NCI-H82 treated with DMSO at 0.1 percent for 48 hours (cell line): ENCODE results near the gene RAP1GAP2.

Source experiments
- DNase-seq: peaks from one replicate; lab custom pipeline; 2025; ENCODE audit not compliant: unreplicated experiment; lab: John Stamatoyannopoulos, UW

The RAP1GAP2 gene

DNA sequence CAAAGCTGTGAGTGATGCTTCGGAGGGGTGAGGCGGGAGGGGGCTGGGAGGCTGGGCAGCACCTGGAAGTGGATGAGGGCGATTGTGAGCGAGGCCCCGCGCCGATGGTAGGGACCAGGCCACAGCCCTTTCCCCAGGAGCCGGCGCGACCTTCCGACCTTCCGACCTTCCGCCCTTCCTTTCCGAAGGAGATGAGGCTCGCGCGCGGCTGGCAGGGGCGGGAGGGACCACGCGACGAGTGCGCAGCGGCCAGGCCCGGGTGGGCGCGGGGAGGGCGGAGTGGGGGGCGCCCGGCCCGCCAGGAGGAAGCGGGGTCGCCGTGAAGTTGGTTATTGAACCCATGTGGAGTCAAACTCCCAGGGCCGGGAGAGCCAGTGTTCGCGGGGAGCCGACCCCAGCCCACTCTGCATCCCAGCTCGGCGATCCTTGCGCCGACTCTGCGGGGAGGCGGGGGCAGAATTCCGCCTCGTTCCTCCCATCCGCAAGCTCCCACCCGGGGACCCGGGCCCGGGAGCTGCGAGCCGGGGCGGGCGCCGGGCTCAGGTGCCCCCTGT is 56.6 kb downstream of the RAP1GAP2 start:
- DNase-seq = no peak

DNA sequence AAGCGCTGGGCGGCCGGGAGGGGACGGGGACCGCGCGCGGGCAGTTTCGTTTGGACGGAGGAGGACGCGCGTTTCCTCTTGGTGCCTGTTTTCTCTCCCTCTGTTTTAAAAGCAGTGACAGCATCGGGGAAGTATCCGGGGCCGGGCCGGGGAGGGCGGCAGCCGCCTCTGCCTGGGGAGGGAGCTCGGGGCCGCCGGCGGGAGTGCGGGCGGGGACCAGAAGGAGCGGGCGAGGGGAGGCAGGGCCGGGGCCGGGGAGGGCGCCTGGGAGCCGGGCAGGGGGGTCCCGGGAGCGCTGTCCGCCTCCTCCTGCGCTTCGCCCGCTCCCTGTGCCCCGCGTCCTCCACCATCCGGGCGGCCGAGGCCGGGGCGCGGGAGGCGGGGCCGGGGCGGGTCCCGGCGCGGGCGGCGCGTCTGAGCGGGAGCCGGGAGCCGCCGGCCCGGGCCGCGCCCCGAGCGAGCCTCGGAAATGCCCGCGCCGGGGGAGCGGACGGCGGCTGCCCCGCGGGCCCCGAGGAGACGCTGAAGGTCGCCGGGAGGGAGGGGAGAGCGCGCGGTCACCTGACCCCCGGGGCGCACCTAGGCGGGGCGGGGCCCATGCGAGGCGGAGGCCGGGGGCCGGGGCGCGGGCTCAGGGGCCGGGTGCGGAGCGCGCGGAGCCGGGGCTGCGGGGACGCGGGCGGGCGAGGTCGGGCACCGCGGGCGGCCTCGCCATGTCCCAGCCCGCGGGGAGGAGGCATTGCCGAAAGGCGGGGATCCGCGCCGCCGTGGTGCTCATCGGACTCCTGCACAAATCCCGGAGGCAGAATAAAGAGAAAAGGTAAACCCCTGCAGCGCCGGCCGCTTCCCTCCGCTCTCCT is 57.3 kb downstream of the RAP1GAP2 start:
- no peak for DNase-seq

- no peak for DNase-seq
Measured at GRCh38 chr17:2854143-2855055, 58.2 kb downstream of the RAP1GAP2 start.

- DNase-seq = no peak
Measured at GRCh38 chr17:2855063-2855600, 58.9 kb downstream of the RAP1GAP2 start.

- DNase-seq = no peak
Measured at GRCh38 chr17:2856727-2857126, 60.5 kb downstream of the RAP1GAP2 start.

- peak; percentile 85 for DNase-seq
Measured at GRCh38 chr17:2860045-2860444, 63.8 kb downstream of the RAP1GAP2 start.

GRCh38 chr17:2860883-2861282 is 64.6 kb downstream of the RAP1GAP2 start:
- DNase-seq = no peak

GRCh38 chr17:2862197-2862596 is 66.0 kb downstream of the RAP1GAP2 start:
- DNase-seq = no peak

GRCh38 chr17:2863204-2863603 is 67.0 kb downstream of the RAP1GAP2 start:
- DNase-seq = no peak

- DNase-seq = no peak
Measured at GRCh38 chr17:2865228-2865627, 69.0 kb downstream of the RAP1GAP2 start.

DNA sequence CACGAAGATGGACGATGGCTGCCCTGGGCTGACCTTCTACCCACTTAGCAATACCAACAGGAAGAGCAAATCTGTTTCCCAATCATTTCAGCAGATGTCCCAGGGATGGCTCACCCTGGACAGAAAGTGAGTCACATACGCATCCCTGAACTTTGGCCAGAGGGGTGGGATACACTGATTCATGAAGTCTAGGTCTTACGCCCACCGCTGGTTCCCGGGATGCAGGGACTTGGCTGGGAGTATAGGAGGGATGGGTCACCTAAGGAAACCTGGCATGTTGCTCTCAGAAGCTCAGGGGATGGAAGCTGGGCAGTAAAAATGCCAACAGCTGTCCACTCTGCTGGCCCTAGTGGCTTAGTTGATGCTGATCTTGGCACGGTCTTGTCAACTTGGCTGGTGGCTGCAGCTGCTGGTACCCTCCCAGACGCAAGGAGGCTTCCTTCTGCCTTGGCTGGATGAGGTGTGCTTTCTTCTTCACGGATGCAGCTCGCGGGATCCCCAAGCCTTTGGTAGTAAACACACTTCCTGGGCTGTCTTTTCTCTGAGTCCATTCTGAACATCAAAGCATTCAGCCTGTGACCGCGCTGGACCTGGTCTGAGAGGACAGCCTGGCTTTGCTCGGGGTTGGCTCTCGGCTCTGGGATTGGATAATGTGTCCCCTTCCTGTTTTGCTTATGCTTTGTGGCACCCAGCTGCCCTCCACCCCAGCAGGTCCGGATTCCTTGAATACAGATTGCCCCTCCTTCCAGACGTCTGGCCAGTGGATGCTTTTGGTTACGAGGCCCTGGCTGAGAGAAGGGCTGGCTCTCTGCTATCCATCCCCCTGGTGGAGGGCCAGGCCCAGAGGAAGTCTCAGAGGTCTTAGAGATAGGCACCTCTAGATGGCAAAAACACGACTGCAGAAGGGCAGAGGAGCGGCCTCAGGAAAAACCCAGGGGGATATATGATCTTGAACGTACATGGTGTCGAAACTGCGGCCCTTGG is 71.5 kb downstream of the RAP1GAP2 start:
- no peak for DNase-seq

DNA sequence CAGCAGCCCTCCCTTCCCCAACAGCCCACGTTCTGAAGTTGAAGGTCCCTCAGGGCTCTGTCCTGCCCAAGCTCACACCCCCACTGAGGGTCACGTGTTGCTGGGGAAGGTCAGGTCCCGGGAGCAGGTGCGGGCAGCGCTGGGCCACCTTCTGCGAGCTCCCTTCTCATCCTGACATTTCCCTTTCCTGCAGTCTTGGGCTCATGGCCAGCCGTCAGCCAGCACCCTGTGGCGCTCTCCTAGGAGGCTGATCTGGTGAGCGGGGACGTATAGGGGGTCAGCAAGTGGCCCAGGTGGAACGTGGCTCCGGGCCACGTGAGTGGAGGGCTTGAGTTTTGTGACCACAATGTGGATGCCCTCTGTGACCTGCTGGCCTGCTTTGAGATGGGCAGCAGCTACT is 73.4 kb downstream of the RAP1GAP2 start:
- DNase-seq = no peak

DNA sequence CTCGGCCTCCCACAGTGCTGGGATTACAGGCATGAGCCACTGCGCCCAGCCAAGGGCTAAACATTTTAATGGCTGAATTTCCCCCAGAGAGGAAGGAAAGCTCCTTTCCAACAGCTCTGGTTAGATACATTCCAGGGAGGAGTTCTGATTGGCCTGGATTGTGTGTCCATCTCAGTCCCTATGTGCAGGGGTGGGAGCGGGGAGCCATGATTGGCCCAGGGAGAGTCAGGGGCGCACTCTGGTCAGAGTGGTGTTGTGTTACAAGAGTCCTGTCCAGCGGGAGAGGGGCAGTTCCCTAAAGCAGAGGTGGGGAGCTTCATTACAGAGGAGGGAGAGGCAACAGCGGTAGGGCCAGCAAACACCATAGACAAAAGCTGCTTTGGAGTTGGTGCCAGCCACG is 75.0 kb downstream of the RAP1GAP2 start:
- no peak for DNase-seq

GRCh38 chr17:2871720-2872119 is 75.5 kb downstream of the RAP1GAP2 start:
- DNase-seq = no peak

DNA sequence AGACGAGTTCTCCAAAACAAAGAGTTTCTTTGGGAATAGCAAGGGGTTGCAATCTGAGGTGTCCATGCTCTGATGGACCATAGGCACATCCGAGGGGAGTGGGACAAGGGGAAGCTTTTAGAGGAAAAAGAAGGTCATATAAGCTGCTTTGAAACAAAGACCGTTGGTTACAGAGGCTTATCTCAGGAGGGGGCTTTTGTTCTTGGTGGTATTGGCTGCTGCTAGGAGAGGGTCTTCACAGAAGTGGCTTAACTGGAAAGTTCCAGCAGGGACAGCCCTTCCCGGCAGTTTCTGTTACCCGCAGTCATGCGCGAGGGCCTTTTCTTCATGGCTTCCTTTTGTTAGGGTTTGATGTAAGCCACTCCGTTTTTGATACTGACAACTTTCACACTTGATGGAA is 76.0 kb downstream of the RAP1GAP2 start:
- no peak for DNase-seq

DNA sequence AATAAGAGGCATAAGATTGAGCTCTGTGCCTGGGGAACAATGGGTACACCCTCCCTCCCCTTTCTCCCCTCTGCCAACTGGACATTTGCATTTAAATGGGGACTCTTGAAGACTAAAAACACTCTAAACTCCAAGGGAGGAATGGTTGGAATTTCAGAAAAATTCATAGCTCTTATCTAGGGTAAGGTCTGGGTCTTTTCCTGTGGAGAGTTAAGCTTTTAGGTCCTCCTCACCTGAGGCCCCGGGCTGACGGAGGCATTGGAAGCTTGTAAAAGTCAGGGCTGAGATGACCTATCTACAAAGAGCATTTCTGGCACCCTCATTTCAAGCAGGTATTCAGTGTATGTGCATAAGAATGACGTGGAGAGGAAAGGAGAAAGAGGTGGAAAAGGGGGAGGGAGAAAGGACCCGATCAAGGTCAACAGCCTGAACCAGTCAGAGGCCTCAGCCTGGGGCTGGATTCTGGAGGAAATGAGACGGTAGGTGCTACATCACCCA is 78.0 kb downstream of the RAP1GAP2 start:
- no peak for DNase-seq

DNA sequence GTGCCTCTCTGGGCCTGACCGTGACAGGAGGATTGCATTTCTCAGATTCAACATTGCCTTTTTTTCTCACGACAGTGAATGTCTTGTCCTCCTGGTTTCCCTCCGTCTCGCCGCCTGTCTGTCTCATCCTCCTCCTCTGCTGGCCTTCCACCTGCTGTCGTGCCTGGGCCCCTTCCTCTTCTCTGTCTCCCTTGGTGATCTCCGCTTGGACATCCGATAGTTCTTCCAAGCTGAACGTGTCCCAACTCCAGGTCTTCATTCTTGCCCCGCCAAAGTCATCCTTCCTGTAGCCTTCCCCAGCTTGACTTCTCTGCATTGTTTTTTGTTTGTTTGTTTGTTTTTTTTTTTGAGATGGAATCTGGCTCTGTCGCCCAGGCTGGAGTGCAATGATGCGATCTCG is 79.4 kb downstream of the RAP1GAP2 start:
- no peak for DNase-seq

DNA sequence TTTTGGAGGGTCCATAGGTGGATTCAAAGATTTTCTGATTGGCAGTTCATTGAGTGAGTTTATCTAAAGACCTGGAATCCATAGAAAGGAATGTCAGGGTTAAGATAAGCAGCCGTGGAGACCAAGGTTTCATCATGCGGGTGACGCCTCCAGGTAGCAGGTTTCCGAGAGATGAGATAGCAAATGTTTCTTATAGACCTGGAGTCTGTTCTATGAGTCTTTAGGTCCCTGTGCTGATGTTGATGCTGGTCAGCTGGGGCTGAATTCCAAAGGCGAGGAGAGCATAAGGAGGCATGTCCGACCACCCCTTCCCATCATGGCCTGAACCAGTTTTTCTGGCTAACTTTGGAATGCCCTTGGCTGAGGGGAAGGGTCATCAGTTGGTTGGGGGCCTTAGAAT is 80.2 kb downstream of the RAP1GAP2 start:
- no peak for DNase-seq

DNA sequence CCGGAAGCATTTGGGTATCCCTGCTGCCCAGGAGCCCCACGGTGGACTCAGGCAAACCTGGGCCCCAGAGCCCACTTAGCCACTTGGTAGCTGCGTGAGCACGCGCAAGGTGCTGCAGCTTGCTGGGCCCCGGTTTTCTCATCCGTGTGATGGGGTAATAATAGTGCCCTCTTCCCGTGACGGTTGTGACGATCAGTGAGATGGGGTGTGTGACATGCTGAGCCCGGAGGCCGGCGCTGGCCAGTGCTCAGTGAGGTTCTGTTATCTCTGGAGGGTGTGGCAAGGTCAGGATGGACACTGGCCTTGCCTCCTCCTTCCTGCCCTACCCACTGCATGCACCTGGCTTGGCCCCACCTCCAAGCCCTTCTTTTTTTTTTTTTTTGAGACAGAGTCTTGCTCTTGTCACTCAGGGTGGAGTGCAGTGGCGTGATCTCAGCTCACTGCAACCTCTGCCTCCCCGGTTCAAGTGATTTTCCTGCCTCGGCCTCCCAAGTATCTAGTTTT is 82.6 kb downstream of the RAP1GAP2 start:
- no peak for DNase-seq

DNA sequence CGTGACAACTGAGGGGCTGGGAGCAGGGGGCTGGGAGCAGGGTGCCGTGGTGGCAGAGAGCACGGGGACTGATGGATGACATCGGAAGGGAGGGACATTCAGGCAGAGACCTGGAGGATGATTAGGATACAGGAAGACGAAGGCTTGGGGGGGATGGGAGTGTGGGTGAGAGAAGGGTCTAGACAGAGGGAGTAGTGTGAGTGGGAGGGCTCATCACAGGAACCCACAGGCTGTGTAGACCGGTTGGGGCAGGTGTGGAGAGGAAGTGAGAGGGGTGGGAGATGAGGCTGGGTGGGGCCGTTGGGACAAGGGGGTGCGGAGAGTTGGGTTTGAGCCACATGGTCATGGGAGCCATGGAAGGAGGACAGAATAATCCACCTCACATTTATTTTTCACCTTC is 83.8 kb downstream of the RAP1GAP2 start:
- no peak for DNase-seq
